Occipital lobe (tissue), 2 donors: ENCODE data around the gene ACSL3. TPM values are rescaled to one million over a fixed set of nuclear protein-coding genes. Genes with fewer than 3 reads are reported as not detected.

Experiments used
- DNase-seq: peaks from one replicate; lab custom pipeline; 2025; lab: John Stamatoyannopoulos, UW
- total RNA-seq: library from RNA; depleted of rRNA; stranded (reverse); fragments of >200 nt; gene quantifications from one replicate; pipeline ENCODE4 v1.2.3, GENCODE V29; 2014

ACSL3 gene
- total RNA-seq, 1 donor from 2014 or later = 255 TPM

DNA sequence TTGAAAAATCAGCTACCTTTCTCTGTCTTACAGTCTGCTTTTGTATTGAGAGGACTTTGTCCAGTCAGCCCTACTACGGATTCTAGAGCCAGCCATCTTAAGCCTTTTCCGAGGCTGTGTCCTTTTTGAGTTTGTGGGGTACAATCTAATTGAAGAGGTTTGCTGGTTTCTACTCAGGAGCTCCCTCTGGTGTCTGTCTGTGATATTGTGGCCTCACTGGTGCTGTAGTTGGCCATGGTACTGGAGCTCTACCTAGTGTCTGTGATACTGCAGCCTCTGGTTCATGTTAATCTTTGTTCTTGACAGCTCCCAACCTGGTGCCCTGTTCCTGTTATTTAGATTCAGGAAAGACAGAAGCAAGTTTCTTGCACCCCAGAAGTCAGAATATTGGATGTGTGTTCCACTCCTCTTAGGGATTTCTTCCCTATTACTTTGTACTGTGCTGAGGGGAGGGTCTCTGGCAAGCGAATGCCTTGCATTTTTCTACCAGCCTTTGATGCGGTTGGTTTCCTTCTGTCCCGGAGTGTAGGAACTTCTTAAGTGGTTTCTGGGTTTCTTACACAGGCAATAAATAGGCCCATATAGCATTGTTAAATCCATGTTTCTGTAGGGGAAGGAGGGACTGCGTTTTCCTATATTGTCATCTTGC, 78.5 kb downstream of the ACSL3 start:
- no peak for DNase-seq

DNA sequence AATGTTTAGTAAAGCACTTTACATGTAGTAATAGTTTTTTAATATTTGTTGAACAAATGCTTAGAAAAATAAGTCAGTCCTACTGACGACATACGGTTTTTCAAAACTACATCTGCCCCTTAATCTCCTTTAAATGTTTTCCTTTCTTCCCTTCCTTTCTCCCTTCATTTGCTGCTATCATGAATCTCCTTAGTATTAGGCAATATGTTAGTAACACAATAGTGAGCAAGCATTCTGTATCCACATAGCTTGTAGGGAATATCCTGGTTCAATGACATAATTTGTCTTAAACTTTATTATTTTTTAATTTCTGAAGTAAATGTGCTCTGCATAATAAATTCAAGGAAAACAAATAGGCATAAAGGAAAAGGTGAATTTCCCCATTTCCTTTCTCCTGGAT, 79.1 kb downstream of the ACSL3 start:
- no peak for DNase-seq

DNA sequence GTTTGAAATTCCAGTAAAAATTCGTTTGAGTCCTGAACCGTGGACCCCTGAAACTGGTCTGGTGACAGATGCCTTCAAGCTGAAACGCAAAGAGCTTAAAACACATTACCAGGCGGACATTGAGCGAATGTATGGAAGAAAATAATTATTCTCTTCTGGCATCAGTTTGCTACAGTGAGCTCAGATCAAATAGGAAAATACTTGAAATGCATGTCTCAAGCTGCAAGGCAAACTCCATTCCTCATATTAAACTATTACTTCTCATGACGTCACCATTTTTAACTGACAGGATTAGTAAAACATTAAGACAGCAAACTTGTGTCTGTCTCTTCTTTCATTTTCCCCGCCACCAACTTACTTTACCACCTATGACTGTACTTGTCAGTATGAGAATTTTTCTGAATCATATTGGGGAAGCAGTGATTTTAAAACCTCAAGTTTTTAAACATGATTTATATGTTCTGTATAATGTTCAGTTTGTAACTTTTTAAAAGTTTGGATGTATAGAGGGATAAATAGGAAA, 80.7 kb downstream of the ACSL3 start:
- no peak for DNase-seq

DNA sequence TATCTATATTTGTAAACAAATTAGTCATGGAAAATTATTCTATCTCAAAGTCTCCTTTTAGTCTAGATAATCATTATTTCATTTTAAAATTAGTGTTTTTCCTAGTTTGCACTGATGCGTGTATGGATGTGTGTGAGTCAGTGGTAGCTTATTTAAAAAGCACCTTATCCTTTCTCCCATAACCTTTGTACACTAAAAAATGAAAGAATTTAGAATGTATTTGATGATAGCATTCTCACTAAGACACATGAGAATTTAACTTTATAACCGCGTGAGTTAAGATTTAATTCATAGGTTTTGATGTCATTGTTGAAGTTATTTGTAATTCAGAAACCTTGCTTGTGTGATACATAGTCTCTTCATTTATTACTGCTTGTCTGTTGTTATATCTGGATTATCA, 81.7 kb downstream of the ACSL3 start:
- no peak for DNase-seq

DNA sequence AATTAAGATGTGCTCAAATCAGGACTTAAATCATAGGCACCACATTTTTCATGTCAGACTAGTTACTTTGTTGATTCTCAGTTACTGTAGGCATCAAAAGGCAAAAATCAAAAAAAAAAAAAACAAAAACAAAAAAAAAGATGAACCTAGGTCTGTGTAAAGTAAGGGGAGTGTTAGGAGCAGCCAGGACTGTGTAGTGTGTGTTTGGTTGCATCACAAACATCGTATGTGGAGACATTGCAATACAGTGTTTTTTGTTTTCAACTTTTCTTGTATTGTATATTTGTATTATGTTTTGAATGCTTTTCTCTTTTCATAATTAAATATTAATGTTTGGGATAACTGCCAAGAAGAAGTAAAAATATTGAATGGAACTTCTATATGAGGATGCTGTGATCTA, 82.1 kb downstream of the ACSL3 start:
- DNase-seq = no peak

DNA sequence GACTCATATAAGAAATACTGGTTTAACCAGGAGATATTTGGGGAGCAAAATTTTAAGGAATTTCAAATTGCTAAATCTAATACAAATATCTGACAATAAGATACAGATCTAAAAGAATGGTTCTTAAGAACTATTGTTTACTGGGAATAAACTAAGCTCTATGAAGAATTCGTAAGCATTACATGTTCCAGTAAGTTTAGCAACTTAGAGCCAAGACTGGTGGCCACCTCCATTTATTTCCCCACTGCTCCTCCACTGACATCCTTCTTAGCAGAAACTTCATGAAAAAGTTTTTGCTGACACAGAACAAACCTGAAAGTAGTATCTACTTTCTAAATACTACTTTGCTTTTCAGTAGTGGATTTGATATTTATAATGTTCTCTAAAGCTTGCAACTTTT, 83.0 kb downstream of the ACSL3 start:
- no peak for DNase-seq

DNA sequence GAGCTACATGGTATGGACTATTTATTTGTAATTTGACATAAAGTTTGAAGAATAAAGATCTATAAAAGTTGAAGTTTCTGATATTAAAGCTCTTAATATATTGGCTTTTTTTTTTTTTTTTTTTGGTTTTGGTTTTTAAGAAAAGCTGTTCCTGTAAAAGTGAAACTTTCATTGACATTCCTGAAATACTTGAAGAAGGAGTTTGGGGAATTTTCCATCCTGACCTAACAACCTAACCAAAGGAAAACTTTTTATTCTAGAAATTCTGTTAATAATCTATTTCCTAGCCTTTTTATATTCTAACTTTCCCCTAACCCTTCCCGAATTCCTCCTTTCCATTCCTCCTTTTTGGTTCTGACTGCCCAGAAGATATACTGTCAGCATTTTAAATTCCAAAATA, 83.7 kb downstream of the ACSL3 start:
- no peak for DNase-seq

DNA sequence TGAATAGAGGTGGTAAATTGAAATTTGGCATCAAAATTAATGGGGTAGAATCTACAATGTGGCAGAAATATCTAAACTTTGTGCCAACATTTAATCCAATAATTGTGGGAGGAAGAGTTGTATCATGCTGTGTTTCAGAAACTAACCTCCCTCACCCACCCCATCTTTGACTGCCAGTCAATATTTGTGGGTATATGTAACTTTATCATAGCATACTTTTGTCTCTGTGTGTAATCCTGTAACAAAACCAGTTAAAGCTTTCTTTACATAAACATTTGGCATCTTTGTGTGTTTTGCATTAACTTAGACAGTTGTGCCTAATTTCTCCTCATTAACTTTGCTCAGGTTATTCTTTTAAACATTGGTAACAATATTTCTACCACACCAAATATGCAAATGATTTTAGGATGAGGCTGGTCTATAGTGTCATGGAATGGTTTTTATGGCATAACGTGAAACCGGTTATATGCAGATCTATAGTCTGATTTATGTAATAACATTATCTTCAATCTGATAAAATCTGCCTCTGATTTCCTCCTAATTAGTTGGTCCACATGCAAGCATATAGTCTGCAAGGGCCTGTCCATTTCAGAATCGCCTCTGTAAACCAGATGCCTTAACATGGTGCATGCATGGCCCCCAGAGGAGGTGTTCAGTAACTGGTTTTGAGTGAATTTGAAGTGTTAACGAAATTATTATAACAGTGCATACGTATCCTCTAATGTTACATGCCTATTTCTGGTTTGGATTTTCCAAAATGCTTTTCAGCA, 84.3 kb downstream of the ACSL3 start:
- DNase-seq = no peak

DNA sequence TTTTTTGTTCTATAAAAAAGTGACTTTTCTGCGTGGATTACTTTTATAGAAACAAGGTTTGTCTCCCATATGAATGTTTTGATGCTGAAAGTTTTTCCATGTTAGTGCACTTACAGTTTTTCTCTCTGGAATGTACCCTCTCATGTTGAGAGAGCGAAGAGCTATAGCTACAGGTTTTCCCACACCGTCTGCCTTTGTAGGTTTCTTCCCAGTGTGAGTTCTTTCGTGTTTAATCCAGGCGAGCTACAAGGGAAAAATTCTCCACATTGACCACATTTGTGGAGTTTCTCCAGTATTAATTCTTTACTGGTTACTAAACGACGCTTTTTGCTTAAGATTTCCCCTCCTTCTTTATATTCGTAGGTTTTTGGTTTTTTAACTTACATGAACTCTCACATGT, 85.1 kb downstream of the ACSL3 start:
- DNase-seq = no peak

DNA sequence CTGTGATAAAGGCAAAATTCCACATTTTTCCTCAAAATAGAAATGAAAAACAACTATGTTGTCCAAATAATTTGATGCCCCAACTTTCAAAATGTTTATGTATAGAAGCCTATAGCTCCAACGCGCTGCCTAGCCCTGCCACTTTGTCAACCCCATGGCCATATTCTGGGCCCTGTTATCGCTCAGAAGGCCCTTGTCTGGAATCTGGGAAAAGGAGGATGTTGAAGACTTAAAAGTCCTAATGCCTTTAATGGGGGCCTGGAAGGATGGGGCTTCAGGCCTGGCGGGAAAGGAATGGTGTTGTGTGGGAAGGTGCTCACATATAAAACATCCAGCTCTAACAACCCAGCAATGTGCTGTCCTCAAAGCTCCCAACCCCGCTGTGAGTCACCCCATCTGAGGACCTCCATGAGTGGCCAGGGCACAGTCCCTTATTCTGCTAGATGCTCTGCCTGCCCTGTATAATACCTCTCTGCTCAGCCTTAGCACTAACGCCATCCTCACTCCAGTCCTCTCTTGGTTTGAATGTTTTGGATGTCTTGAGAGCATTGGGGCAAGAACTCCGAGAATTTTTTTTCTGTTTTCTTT, 86.0 kb downstream of the ACSL3 start:
- DNase-seq = no peak

DNA sequence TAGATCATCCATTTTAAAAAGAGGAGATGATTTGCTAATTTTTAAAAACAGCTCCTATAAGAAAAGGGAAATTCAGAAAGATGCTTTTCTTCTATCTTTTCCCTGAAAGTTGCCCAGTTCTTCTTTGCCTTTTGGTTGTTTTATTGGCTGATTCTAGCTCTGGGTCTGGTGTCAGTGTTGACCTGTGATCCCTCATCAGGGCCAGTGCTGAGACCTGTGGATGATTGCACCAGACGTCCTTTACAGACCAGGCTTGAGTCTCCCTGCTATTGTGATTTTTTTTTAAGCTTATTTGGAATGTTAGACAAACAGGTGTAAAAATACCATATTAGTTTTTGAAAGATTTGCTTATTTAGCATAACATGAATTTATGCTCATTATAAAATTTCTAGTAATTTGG, 88.2 kb downstream of the ACSL3 start:
- DNase-seq = no peak

DNA sequence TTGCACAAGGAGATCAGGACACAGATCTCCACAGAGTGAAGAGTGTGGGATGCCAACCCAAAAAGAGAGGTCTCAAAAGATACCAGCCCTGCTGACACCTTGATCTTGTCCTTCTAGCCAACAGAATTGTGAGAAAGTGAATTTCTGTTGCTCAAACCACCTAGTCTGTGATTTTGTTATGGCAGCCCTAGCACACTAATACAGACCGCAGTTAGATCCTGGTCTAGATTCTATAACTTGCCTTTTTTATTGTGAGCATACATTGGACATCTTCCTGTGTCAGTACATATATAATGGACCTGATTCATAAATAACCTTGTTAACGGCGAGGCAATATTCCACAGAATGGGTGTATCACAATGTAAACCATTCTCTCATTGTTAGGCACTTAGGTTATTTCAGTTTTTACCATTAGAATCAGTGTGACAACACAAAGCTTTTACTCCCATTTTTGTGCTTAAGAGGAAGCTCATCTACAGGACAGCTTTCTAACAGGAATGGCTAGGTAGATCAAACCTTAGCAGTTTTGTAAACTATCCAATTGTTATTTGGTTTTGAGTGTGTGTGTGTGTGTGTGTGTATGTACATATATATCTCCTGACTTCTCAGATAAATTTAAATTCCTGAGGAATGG, 89.0 kb downstream of the ACSL3 start:
- DNase-seq = no peak

DNA sequence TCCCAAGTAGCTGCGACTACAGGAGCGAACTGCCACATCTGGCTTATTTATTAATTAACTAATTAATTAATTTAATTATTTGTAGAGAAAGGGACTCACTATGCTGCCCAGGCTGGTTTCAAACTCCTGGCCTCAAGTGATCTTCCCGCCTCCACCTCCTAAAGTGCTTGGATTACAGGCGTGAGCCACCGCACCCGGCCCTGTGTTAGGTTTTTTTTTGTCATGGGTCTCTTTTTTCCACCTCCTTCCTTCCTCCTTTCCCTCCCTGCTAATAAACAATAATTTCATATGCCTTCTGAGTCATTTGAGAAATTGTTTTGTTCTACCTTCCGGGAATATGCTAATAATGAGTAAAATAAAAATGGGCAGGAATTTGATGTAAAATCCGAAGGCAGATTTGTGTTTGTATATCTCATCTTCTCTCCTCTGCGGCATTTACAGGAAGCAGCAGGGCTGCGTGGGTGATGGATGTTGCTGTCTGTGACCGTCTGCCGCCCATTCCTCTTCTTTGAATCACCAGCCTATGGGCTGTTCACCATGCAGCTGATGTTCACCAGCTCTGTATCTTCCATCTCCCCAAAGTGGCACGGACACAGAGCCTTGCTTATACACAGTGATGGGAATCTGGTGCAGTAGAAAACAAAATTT, 89.9 kb downstream of the ACSL3 start:
- peak; percentile 16 for DNase-seq

DNA sequence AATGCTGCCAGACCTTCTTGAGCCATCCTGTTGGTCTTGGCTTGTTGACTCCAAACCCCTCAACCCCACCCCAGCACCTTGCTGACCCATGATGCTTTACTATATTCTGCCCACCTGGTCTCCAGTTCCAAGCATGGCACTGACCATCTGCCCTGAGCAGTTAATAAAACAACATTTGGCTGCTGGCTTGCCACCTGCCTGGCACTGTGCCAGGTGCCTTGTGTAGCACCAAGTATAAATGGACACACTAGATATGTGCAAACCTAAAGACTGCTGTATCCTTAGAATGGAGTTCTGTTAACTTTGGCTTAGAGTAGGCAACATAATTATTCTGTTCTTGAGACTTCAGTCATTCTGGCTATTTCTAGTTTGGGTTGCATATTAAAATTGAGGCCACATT, 91.4 kb downstream of the ACSL3 start:
- no peak for DNase-seq

DNA sequence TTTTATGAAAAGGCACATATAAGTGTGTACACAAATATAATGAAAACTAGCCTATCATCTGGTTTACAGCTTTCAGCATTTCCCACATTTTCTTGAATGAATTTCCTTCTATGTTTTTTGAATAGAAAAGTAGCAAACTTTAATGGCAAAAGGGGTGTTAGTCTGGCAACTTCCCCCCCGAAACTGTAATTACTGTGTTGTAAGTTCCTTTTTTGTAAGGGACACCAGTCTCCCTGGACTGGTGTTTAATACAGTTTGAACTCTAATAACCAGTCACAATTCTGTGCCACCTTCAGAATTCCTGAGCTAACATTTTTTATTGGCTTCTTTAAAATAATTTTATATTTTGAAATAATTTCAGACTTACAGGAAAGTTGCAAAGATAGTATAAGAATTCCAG, 94.2 kb downstream of the ACSL3 start:
- no peak for DNase-seq

DNA sequence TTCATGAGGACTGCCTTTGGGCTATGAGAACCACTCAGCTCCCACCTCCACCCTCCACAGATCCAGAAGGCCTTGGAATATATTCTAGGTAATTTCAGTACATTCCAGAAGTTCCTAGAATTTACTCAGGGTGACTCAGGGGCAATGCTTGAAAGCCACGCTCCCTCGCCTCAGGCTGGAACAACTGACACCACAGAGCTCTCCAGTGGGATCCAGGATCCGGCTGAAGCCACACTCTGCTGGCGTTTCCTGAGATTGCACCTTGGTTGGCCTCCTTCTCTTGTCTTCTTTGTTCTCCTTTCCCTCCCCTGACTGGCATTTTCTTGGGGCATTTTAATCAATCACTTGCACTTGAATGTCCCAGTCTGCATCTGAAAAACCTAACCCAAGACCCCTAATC, 98.5 kb downstream of the ACSL3 start:
- DNase-seq = no peak

DNA sequence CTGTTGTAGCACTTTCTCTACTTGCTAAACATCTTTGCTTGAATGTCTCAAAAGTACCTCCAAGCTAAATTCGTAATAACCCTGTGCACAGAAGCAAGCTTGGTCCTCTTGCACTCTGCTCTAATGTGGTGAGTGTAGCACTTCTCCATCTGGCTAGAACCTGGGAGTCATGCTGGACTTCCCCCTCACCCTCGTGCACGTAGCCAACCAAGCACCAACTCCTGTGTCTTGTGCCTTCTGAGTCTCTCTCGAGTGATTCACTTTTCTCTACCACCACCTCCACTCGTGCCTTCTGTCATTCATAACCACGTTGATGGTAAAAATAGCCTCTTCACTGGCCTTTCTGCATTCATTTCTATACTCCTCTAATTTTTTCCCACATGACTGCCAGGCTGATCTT, 99.3 kb downstream of the ACSL3 start:
- DNase-seq = no peak

DNA sequence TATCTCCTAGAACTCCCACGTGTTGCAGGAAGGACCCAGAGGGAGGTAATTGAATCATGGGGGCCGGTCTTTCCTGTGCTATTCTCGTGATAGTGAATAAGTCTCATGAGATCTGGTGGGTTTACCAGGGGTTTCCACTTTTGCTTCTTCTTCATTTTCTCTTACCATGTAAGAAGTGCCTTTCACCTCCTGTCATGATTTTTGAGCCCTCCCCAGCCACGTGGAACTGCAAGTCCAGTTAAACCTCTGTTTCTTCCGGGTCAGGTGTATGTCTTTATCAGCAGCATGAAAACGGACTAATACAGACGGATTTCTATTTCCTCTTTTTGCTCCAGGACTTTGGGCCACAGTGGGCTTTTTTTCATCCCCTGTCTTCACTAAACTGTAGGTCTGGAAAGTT, 102.8 kb downstream of the ACSL3 start:
- no peak for DNase-seq

DNA sequence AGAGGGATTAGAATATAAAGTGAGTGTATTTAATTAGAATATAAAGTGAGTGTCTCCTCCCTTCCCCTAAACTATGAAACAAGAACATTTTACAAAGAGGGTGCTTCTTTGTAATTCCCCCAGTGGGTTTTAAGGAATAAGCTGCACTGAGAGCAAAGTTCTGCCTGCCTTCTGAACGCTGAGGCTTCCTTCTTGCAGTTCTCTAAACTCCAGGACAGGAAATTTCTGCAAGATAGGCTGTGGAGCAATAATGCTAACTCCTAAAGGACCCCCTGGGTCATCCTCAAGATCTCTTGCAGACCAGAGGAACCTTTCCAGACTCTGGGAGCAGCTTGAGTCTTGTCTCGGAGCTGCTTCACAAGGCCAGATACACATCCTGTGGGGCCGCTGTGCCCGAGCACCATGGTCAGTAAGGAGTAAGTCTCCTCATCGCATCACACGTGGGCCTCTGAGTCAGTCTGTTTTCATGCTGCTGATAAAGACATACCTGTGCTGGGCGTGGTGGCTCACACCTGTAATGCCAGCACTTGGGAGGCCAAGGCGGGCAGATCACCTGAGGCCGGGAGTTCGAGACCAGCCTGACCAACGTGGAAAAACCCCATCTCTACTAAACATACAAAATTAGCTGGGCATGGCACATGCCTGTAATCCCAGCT, 103.7 kb downstream of the ACSL3 start:
- DNase-seq = no peak

DNA sequence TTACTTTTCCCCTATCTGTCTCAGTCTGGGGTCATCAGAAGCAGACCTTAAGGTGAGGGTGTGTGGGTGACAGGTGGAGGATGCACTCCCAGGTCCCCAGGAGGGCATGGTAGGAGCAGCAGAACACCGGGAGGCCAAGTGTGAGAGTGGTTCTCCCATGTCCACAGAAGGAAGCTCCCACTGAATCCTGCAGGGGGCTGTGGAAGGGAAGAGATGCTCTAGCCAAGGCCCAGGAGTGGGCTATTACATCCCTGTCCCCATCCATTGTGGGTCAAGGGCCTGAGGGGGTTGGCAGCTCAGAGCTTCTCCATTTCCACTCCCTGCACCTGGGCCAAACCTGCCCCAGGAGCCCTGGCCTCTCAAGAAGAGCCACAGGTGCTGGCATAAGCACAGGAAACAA, 104.7 kb downstream of the ACSL3 start:
- no peak for DNase-seq

DNA sequence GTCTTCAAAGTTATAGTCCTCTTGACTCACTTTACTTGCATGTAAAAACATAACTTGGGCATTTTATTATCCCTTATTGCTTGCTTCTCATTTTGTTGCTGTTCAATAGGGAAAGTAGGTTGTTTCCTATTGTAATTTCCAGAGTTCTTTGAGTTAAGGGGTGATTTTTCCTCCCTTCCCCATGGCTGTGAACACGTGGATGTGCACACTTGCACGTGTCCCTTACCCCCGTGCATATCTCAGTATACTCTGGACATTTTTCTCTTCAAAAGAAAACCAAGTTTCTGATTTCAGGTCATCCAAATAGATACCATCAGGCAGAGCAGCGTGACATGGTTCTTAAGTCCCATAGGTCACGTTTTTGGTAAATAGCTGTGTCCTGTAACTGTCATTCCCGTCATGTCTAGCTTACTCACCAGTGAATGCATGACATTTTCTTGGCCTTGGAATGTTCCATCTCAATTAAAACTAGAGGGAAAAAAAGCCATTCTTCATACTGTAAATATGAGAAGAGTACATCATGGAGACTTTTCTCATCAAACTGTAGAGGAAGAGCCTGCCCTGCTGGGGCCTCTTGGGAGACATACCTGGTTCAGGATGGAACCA, 107.8 kb downstream of the ACSL3 start:
- DNase-seq = no peak
